NCI-H2196 treated with DMSO at 0.1 percent for 48 hours (cell line): ENCODE results near the gene PRRG3.
"Not testable (repeated sequence)": the region's sequence is repeated elsewhere in the genome, so short reads cannot be mapped to it uniquely, and the experiment has no call there.

Experiments
- DNase-seq: peaks from one replicate; lab custom pipeline; 2025; ENCODE audit not compliant: unreplicated experiment; lab: John Stamatoyannopoulos, UW

The PRRG3 gene

GRCh38 chrX:151694661-151695582 lies at the start of gene PRRG3:
Gene PRRG3, plus strand, starts transcription at chrX:151695458. Its CDS starts 3,357 bp downstream, at chrX:151698815.
- no peak for DNase-seq

GRCh38 chrX:151675121-151675746 lies 20.0 kb upstream of the PRRG3 start:
- no peak for DNase-seq

- DNase-seq, result no peak
Observed at GRCh38 chrX:151676196-151676595, 19.1 kb upstream of the PRRG3 start.

- DNase-seq, result no peak
Observed at GRCh38 chrX:151679798-151680402, 15.4 kb upstream of the PRRG3 start.

- DNase-seq, result no peak
Observed at GRCh38 chrX:151680805-151681204, 14.5 kb upstream of the PRRG3 start.

- no peak for DNase-seq
Observed at GRCh38 chrX:151687635-151688034, 7.6 kb upstream of the PRRG3 start.

GRCh38 chrX:151688695-151689094 lies 6.6 kb upstream of the PRRG3 start:
- no peak for DNase-seq

- DNase-seq, result no peak
Observed at GRCh38 chrX:151692825-151693224, 2.4 kb upstream of the PRRG3 start.

- DNase-seq, result no peak
Observed at GRCh38 chrX:151694121-151694520, 1.1 kb upstream of the PRRG3 start.

GRCh38 chrX:151695583-151696340 lies 504 bp downstream of the PRRG3 start:
- DNase-seq, result no peak

GRCh38 chrX:151697082-151697481 lies 1.8 kb downstream of the PRRG3 start:
- DNase-seq, result not testable (repeated sequence)

GRCh38 chrX:151697522-151697921 lies 2.3 kb downstream of the PRRG3 start:
- DNase-seq, result no peak

GRCh38 chrX:151698485-151698884 lies 3.2 kb downstream of the PRRG3 start:
- no peak for DNase-seq

GRCh38 chrX:151699746-151700145 lies 4.5 kb downstream of the PRRG3 start:
- DNase-seq, result no peak

GRCh38 chrX:151700581-151700980 lies 5.3 kb downstream of the PRRG3 start:
- no peak for DNase-seq

GRCh38 chrX:151701071-151701470 lies 5.8 kb downstream of the PRRG3 start:
- DNase-seq, result no peak

- no peak for DNase-seq
Observed at GRCh38 chrX:151701531-151701930, 6.3 kb downstream of the PRRG3 start.

GRCh38 chrX:151702026-151702714 lies 6.9 kb downstream of the PRRG3 start:
- DNase-seq, result no peak

- no peak for DNase-seq
Observed at GRCh38 chrX:151702741-151703340, 7.6 kb downstream of the PRRG3 start.

GRCh38 chrX:151703487-151703886 lies 8.2 kb downstream of the PRRG3 start:
- DNase-seq, result peak; percentile 12
